ENCODE results near the gene TMEM38A. TPM values are rescaled to one million over a fixed set of nuclear protein-coding genes. Genes with fewer than 3 reads are reported as not detected.

TMEM38A gene
- total and polyA plus RNA-seq, 9 of the 15 experiments (the other 6 are each of a cell fraction or from before 2014, with no cell fraction given) = 0.35 to 2.1 (median 1.2) TPM

GRCh38 chr19:16657384-16657783 lies 3.6 kb upstream of the TMEM38A start (continued):
- TF ChIP-seq GTF2F1 (IDR thresholded peaks at IDR 0.05; ENCODE audit: low read depth, low read length) (no peak), ETV5 (CRISPR knock-in tag; IDR thresholded peaks at IDR 0.05; ENCODE audit: low read depth) (no peak), BCOR (IDR thresholded peaks at IDR 0.05) (peak; percentile 34; the same call in 1 of the 2 replicates), CTCF (IDR thresholded peaks at IDR 0.05 in 2 of 3, conservative IDR thresholded peaks at IDR 0.05 in 1 of 3; ENCODE audit: insufficient read depth in 2 of 3, low read depth in 1 of 3, low read length in 3 of 3) (no peak), RBM15 (IDR thresholded peaks at IDR 0.05; ENCODE audit: insufficient read depth, low read length) (no peak), RBFOX2 (IDR thresholded peaks at IDR 0.05; ENCODE audit: low read depth, low read length) (0 out of 2 replicates have a peak, but pooled peaks have one; percentile 6)

DNA sequence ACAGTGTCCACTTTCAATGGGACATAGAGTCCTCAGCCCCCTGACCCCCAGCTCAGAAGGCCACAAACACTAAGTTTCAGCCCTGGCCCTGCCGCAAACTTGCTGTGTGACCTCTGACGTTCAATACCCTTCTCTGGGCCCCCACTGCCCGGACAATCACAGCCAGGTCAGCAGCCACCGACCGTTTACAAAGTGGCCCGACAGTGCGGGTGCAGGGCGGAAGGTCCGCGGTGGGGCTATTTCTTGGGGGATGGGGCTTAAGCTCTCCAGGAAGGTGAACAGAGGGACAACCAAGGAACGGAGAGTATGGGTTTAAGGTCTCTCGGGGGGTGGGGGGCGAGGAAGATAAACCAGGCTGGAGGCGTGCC lies 1.5 kb upstream of the TMEM38A start:
- FAIRE-seq = no peak
- peaks cover 10% of the 10 kb centered on the region for H4K20me1 ChIP-seq (replicated peaks; ENCODE audit: control insufficient read depth, insufficient read depth, low read length)
- H3K4me3 ChIP-seq = peak overlapping the region; percentile 87
- TF ChIP-seq HLTF (IDR thresholded peaks at IDR 0.05) (no peak), ZNF12 (CRISPR knock-in tag; IDR thresholded peaks at IDR 0.05) (no peak), ESRRA (IDR thresholded peaks at IDR 0.05; ENCODE audit: borderline replicate concordance, low read depth) (no peak), HDGF (IDR thresholded peaks at IDR 0.05) (0 out of 2 replicates have a peak, but pooled peaks have one; percentile 56), SMAD3 (CRISPR knock-in tag; conservative IDR thresholded peaks at IDR 0.05) (no peak), ZNF740 (CRISPR knock-in tag; IDR thresholded peaks at IDR 0.05) (0 out of 2 replicates have a peak, but pooled peaks have one; percentile 57), ZNF740 (tag; IDR thresholded peaks at IDR 0.05) (no peak), SAP30 (IDR thresholded peaks at IDR 0.05; ENCODE audit: borderline replicate concordance, insufficient read depth, low read depth, low read length, poor library complexity, severe bottlenecking) (peak; percentile 9), SMARCA5 (IDR thresholded peaks at IDR 0.05) (0 out of 2 replicates have a peak, but pooled peaks have one; percentile 65)
- TF ChIP-seq, protein P1, sequence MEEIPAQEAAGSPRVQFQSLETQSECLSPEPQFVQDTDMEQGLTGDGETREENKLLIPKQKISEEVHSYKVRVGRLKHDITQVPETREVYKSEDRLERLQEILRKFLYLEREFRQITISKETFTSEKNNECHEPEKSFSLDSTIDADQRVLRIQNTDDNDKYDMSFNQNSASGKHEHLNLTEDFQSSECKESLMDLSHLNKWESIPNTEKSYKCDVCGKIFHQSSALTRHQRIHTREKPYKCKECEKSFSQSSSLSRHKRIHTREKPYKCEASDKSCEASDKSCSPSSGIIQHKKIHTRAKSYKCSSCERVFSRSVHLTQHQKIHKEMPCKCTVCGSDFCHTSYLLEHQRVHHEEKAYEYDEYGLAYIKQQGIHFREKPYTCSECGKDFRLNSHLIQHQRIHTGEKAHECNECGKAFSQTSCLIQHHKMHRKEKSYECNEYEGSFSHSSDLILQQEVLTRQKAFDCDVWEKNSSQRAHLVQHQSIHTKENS (CRISPR knock-in tag; IDR thresholded peaks at IDR 0.05) = no peak
- TF ChIP-seq, protein P2, sequence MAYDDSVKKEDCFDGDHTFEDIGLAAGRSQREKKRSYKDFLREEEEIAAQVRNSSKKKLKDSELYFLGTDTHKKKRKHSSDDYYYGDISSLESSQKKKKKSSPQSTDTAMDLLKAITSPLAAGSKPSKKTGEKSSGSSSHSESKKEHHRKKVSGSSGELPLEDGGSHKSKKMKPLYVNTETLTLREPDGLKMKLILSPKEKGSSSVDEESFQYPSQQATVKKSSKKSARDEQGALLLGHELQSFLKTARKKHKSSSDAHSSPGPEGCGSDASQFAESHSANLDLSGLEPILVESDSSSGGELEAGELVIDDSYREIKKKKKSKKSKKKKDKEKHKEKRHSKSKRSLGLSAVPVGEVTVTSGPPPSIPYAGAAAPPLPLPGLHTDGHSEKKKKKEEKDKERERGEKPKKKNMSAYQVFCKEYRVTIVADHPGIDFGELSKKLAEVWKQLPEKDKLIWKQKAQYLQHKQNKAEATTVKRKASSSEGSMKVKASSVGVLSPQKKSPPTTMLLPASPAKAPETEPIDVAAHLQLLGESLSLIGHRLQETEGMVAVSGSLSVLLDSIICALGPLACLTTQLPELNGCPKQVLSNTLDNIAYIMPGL (CRISPR knock-in tag; IDR thresholded peaks at IDR 0.05) = peak; percentile 33; the same call in 1 of the 2 replicates

More for the DNA sequence above, 1.5 kb upstream of the TMEM38A start:
- WGBS (ENCODE audit: insufficient coverage, low coverage, missing lambda C conversion rate) = under 1% methylated on average over 14 of the region's 14 CpGs
- Histone ChIP-seq H3K36me3 (ENCODE audit: control insufficient read depth, insufficient read depth, low read length) (peaks cover 48% of the 10 kb centered on the region), H3K4me2 (ENCODE audit: insufficient read depth, low read length) (peak overlapping the region; percentile 96), H3K9ac (ENCODE audit: insufficient read depth in 1 of 2, low read depth in 2 of 2, low read length in 2 of 2) (peak overlapping the region; percentile 89 to 94), H2AFZ (ENCODE audit: low read depth, low read length) (no peak overlapping the region), H3K9me1 (ENCODE audit: control insufficient read depth, insufficient read depth, low read length) (peaks cover 6% of the 10 kb centered on the region), H3K4me1 (replicated peaks in 1 of 2; ENCODE audit: control insufficient read depth in 2 of 2, insufficient read depth in 2 of 2, low read length in 2 of 2) (peaks cover 19 to 41% of the 10 kb centered on the region in 2 experiments), H3K79me2 (ENCODE audit: control insufficient read depth, insufficient read depth, low read length) (peaks cover 38% of the 10 kb centered on the region), H3K27me3 (ENCODE audit: control insufficient read depth in 2 of 2, insufficient read depth in 2 of 2, low read length in 2 of 2) (no peaks in the 10 kb centered on the region), H3K9me3 (replicated peaks; ENCODE audit: control insufficient read depth, insufficient read depth, low read depth, low read length) (no peaks in the 10 kb centered on the region), H3K27ac (ENCODE audit: extremely low read depth, low read depth, low read length) (peak overlapping the region; percentile 94; the same call in 2 of the 3 replicates)
- DNase-seq (ENCODE audit: extremely low read depth in 1 of 4, low spot score in 3 of 4) (no peak), ATAC-seq (peak; percentile 3)
- ChIA-PET CTCF (ENCODE audit: low intra/inter-chr PET ratio) (no interaction called here), POLR2A (interaction anchor here (1.3 kb wide), 1 partner anchor 10 kb away, joined by 3 read pairs; no protein-coding TSS in a partner anchor)
- intact Hi-C loops (cut with micrococcal nuclease) = no loop called here
- BruUV-seq (replicated peaks) = no TSS peak
- in situ Hi-C loops (cut with MboI) = no loop called here
